HepG2 (cell line): Measurements from ENCODE around the gene HOXC10. TPM values are rescaled to one million over a fixed set of nuclear protein-coding genes. Genes with fewer than 3 reads are reported as not detected.

Experiments
- ATAC-seq: fragments of 200-7000 bp; cut with Tn5 transposase; 3 replicates; pipeline ENCODE4 v1.9.1; 2020; ENCODE audit warnings: mild to moderate bottlenecking, moderate library complexity
- BruUV-seq: library from RNA; stranded (reverse); fragments of 400-500 nt; replicated peaks from 2 replicates; lab custom pipeline; 2021; lab: Mats Ljungman, UMichigan
- CTCF ChIA-PET: fragments of 300-600 bp; formaldehyde crosslinking; extraction: SDS; loops from one replicate; lab custom pipeline; 2021; ENCODE audit warnings: low total read pairs, inconsistent platforms, low intra/inter-chr PET ratio; lab: Yijun Ruan, JAX
- POLR2A ChIA-PET: fragments of 350-600 bp; sonication (Branson Sonifier 250); formaldehyde crosslinking; loops from one replicate; lab custom pipeline; 2020; ENCODE audit warnings: antibody characterized with exemption, inconsistent platforms; lab: Yijun Ruan, JAX
- DNase-seq: peaks from one replicate; pipeline ENCODE4 v3.0.0-alpha.2; 2015; ENCODE audit warnings: low spot score
- FAIRE-seq: peaks from 3 replicates; lab custom pipeline; 2011; peaks lifted over from hg19 to GRCh38; lab: Jason Lieb, UNC
- H2AFZ ChIP-seq: one replicate; pipeline ENCODE4 v1.6.1; 2011; ENCODE audit warnings: low read length, inconsistent platforms
- H3K27ac ChIP-seq: fragments of 300-600 bp; 3 replicates; pipeline ENCODE4 v1.8.0; 2011; ENCODE audit warnings: mixed run types, mild to moderate bottlenecking, mixed read lengths, low read length, inconsistent platforms; ENCODE audit not compliant: insufficient read depth; ENCODE audit errors: extremely low read length
- H3K27me3 ChIP-seq, 2 experiments: fragments of 200-600 bp in 1 of 2; 2 replicates in 1 of 2; 3 replicates in 1 of 2; pipeline versions ENCODE4 v1.6.0 to v1.8.0; 2011; ENCODE audit warnings: low read length in 2 of 2, mild to moderate bottlenecking in 2 of 2, moderate library complexity in 2 of 2, inconsistent platforms in 1 of 2; ENCODE audit not compliant: insufficient read depth in 2 of 2, control insufficient read depth in 1 of 2
- H3K36me3 ChIP-seq, 2 experiments: fragments of 200-600 bp in 1 of 2; replicated peaks in 1 of 2; 2 replicates in 1 of 2; 3 replicates in 1 of 2; pipeline versions ENCODE4 v1.5.1 to v1.8.0; 2011; ENCODE audit warnings: low read length in 2 of 2, inconsistent platforms in 1 of 2; ENCODE audit not compliant: insufficient read depth in 2 of 2, control insufficient read depth in 1 of 2
- H3K4me1 ChIP-seq: 2 replicates; pipeline ENCODE4 v1.5.1; 2012; ENCODE audit warnings: low read length, inconsistent platforms; ENCODE audit not compliant: insufficient read depth
- H3K4me2 ChIP-seq: 2 replicates; pipeline ENCODE4 v1.6.0; 2011; ENCODE audit warnings: low read depth, low read length, inconsistent platforms
- H3K4me3 ChIP-seq, 3 experiments: fragments of 200-600 bp in 1 of 3; sonication (generic), shearing (Covaris generic) in 1 of 3; replicated peaks in 1 of 3; 2 replicates each; pipeline ENCODE4 v1.5.1; 2011 to 2016; ENCODE audit warnings: low read length in 3 of 3, inconsistent platforms in 2 of 3, low read depth in 2 of 3, mild to moderate bottlenecking in 2 of 3, control low read depth in 1 of 3, mixed read lengths in 1 of 3; ENCODE audit not compliant: insufficient read depth in 1 of 3
- H3K79me2 ChIP-seq: one replicate; pipeline ENCODE4 v1.6.1; 2011; ENCODE audit warnings: low read length, inconsistent platforms; ENCODE audit not compliant: insufficient read depth
- H3K9ac ChIP-seq: 2 replicates; pipeline ENCODE4 v1.6.0; 2011; ENCODE audit warnings: mild to moderate bottlenecking, low read depth, low read length, inconsistent platforms; ENCODE audit not compliant: insufficient read depth
- H3K9me3 ChIP-seq: 2 replicates; pipeline ENCODE4 v1.5.1; 2012; ENCODE audit warnings: mild to moderate bottlenecking, low read length
- H4K20me1 ChIP-seq: 2 replicates; pipeline ENCODE4 v1.6.0; 2011; ENCODE audit warnings: inconsistent platforms, mild to moderate bottlenecking, low read length, moderate library complexity; ENCODE audit not compliant: insufficient read depth
- AKAP8 ChIP-seq: sonication (generic); formaldehyde crosslinking; IDR thresholded peaks from 2 replicates; pipeline ENCODE4 v1.5.1; 2020; ENCODE audit warnings: mild to moderate bottlenecking, missing genetic modification reagents
- ATF7 ChIP-seq, 2 experiments: fragments of 450-650 bp in 1 of 2; sonication (generic) in 1 of 2; formaldehyde crosslinking in 1 of 2; IDR thresholded peaks; 2 replicates each; pipeline versions ENCODE4 v1.4.0 to v1.6.1; 2016 to 2020; ENCODE audit warnings: antibody characterized with exemption in 1 of 2, mild to moderate bottlenecking in 1 of 2, missing genetic modification reagents in 1 of 2
- EZH2 ChIP-seq: conservative IDR thresholded peaks from 2 replicates; pipeline ENCODE4 v1.6.1; 2012; ENCODE audit warnings: mild to moderate bottlenecking, low read depth, low read length, moderate library complexity
- HNRNPK ChIP-seq: fragments of 200-400 bp; formaldehyde crosslinking; IDR thresholded peaks from 2 replicates; pipeline ENCODE4 v1.6.1; 2018; ENCODE audit warnings: low read length, low read depth, moderate library complexity, mild to moderate bottlenecking; ENCODE audit not compliant: poor library complexity, severe bottlenecking
- MEIS1 ChIP-seq: sonication (generic); formaldehyde crosslinking; IDR thresholded peaks from 2 replicates; pipeline ENCODE4 v1.9.0; 2021; ENCODE audit warnings: mild to moderate bottlenecking, missing genetic modification reagents, moderate library complexity, borderline replicate concordance
- UBTF ChIP-seq: sonication (generic); formaldehyde crosslinking; IDR thresholded peaks from 2 replicates; pipeline ENCODE4 v1.4.0; 2020; ENCODE audit warnings: mild to moderate bottlenecking, missing genetic modification reagents
- ZNF782 ChIP-seq: sonication (generic); formaldehyde crosslinking; IDR thresholded peaks from 2 replicates; pipeline ENCODE4 v1.4.0; 2020; ENCODE audit warnings: missing genetic modification reagents, mild to moderate bottlenecking, borderline replicate concordance
- WGBS: methylation state at CpG from one replicate; pipeline ENCODE4 v1.1.6; 2017; ENCODE audit warnings: low lambda C conversion rate; 5-methylcytosine and 5-hydroxymethylcytosine counted together
- in situ Hi-C: cut with HindIII; loops from 2 replicates; pipeline ENCODE4 v1.10.0; 2017; ENCODE audit warnings: low pct_unique_long_range_greater_than_20kb; ENCODE audit not compliant: extremely low pct_ligation_motif_present
- intact Hi-C: fragments of 100-400 bp; cut with micrococcal nuclease; formaldehyde crosslinking; loops from one replicate; pipeline ENCODE4 v1.10.0; 2022; ENCODE audit not compliant: unreplicated experiment
- polyA plus RNA-seq, 8 experiments: library from polyadenylated mRNA; depleted of rRNA in 3 of 8; stranded (reverse) in 7 of 8; unstranded in 1 of 8; fragments of >200 nt; fragmentation: Illumina TruSeq in 4 of 8; extraction: Trizol in 4 of 8; gene quantifications; 2 replicates each; pipeline versions ENCODE4 v1.2.1 to v1.2.3, GENCODE V29; 2011 to 2016; ENCODE audit warnings: low read depth in 4 of 8, missing spikeins in 1 of 8, mixed read lengths in 1 of 8; ENCODE audit not compliant: insufficient read depth in 1 of 8
- total RNA-seq, 5 experiments: library from RNA; depleted of rRNA; stranded (reverse); fragments of >200 nt; fragmentation: Illumina TruSeq; extraction: Trizol; gene quantifications; 2 replicates each; pipeline ENCODE4 v1.2.3, GENCODE V29; 2016; ENCODE audit warnings: low read depth in 1 of 5
- TF ChIP-seq, protein P1 (sequence below): IDR thresholded peaks from 2 replicates; pipeline ENCODE4 v1.6.1; 2016; ENCODE audit warnings: missing compliant biosample characterization, missing genetic modification reagents, borderline replicate concordance
- TF ChIP-seq, protein P2 (sequence below): sonication (generic); formaldehyde crosslinking; IDR thresholded peaks from 2 replicates; pipeline ENCODE4 v1.5.1; 2020; ENCODE audit warnings: mild to moderate bottlenecking, missing genetic modification reagents, moderate library complexity
- TF ChIP-seq, protein P3 (sequence below): sonication (generic); formaldehyde crosslinking; IDR thresholded peaks from 2 replicates; pipeline ENCODE4 v1.4.0; 2020; ENCODE audit warnings: missing genetic modification reagents, mild to moderate bottlenecking, borderline replicate concordance

HOXC10 gene
- total and polyA plus RNA-seq, 2 of the 13 experiments (the other 11 are each of a cell fraction or from before 2014, with no cell fraction given): not detected

DNA sequence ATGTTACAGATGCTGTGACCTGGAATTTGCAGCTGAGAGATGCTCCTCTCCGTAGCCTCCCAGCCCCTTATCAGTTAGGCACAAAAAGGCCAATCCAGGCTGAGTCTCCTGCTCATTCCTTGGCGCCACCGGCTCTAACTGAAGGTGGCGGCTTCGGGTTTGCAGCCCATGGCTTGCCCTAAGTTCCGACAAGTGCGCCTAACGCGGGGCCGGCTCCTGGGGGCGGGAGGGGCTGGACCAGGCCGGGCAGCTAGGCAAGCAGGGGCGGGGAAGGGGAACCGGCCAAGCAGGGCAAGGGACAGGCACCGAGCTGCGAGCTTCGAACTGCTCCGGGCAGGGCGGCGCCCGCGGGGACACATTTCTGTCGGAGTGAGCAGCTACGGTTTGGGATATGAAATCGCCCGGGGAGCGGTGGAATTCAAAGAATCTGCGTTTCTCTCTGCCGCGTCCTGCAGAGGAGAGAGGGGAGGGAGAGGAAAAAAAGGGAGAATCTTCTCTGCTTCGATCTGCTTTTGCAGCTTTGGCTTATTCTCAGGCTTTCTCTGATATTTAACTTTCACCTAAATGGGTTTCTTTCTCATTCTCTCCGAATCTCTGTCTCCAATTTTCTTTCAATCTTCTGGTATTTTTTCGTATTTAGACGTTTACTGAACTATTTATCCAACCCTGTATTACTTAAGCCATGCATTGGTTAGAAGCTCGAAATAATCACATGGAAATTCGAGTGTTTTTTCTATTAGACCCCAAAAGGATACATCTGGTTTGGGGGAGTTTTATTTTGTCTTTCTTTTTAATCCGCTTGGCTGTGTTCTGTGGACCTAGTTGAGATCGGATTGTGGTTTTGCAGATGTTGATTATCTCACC, 31.8 kb upstream of the HOXC10 start:
- intact Hi-C loops: no loop called here
- Histone ChIP-seq H3K4me2 (no peak overlapping the region), H3K9me3 (no peaks in the 10 kb centered on the region), H2AFZ (no peak overlapping the region), H3K36me3 (no peaks in the 10 kb centered on the region), H3K79me2 (no peaks in the 10 kb centered on the region), H4K20me1 (peaks cover 5% of the 10 kb centered on the region; the same call in 1 of the 2 replicates), H3K27me3 (peaks cover 23 to 92% of the 10 kb centered on the region in 2 experiments), H3K27ac (no peak overlapping the region), H3K9ac (no peak overlapping the region), H3K4me1 (peaks cover 27% of the 10 kb centered on the region), H3K4me3 (no peak overlapping the region)
- CTCF ChIA-PET: no interaction called here
- no peak for FAIRE-seq
- DNase-seq: peak; percentile 23
- WGBS: 23% methylated on average over 13 of the region's 38 CpGs
- BruUV-seq: no TSS peak
- POLR2A ChIA-PET: no interaction called here
- peak; percentile 23; the same call in 2 of the 3 replicates for ATAC-seq
- in situ Hi-C loops: no loop called here
- TF ChIP-seq, protein P1, sequence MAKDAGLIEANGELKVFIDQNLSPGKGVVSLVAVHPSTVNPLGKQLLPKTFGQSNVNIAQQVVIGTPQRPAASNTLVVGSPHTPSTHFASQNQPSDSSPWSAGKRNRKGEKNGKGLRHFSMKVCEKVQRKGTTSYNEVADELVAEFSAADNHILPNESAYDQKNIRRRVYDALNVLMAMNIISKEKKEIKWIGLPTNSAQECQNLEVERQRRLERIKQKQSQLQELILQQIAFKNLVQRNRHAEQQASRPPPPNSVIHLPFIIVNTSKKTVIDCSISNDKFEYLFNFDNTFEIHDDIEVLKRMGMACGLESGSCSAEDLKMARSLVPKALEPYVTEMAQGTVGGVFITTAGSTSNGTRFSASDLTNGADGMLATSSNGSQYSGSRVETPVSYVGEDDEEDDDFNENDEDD (CRISPR knock-in tag): no peak
- TF ChIP-seq AKAP8: no peak
- no peak for TF ChIP-seq HNRNPK
- TF ChIP-seq, protein P2, sequence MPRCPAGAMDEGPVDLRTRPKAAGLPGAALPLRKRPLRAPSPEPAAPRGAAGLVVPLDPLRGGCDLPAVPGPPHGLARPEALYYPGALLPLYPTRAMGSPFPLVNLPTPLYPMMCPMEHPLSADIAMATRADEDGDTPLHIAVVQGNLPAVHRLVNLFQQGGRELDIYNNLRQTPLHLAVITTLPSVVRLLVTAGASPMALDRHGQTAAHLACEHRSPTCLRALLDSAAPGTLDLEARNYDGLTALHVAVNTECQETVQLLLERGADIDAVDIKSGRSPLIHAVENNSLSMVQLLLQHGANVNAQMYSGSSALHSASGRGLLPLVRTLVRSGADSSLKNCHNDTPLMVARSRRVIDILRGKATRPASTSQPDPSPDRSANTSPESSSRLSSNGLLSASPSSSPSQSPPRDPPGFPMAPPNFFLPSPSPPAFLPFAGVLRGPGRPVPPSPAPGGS (CRISPR knock-in tag): no peak
- TF ChIP-seq UBTF (CRISPR knock-in tag): peak; percentile 86
- no peak for TF ChIP-seq ATF7 (IDR thresholded peaks at IDR 0.05)
- TF ChIP-seq ATF7 (CRISPR knock-in tag; IDR thresholded peaks at IDR 0.05): no peak
- peak; percentile 81; the same call in 1 of the 2 replicates for TF ChIP-seq EZH2
- TF ChIP-seq, protein P3, sequence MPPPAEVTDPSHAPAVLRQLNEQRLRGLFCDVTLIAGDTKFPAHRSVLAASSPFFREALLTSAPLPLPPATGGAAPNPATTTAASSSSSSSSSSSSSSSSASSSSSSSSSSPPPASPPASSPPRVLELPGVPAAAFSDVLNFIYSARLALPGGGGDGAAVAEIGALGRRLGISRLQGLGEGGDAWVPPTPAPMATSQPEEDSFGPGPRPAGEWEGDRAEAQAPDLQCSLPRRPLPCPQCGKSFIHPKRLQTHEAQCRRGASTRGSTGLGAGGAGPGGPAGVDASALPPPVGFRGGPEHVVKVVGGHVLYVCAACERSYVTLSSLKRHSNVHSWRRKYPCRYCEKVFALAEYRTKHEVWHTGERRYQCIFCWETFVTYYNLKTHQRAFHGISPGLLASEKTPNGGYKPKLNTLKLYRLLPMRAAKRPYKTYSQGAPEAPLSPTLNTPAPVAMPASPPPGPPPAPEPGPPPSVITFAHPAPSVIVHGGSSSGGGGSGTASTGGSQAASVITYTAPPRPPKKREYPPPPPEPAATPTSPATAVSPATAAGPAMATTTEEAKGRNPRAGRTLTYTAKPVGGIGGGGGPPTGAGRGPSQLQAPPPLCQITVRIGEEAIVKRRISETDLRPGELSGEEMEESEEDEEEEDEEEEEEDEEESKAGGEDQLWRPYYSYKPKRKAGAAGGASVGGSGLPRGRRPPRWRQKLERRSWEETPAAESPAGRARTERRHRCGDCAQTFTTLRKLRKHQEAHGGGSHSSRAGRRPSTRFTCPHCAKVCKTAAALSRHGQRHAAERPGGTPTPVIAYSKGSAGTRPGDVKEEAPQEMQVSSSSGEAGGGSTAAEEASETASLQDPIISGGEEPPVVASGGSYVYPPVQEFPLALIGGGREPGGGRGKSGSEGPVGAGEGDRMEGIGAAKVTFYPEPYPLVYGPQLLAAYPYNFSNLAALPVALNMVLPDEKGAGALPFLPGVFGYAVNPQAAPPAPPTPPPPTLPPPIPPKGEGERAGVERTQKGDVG (CRISPR knock-in tag): no peak
- no peak for TF ChIP-seq MEIS1 (CRISPR knock-in tag)
- TF ChIP-seq ZNF782 (CRISPR knock-in tag): no peak
